IPS-20b (cell line): ENCODE data around the gene KCNA2.
A peak's percentile ranks its signal among the peaks of the same experiment; 100 is the strongest.

ENCODE experiments used
- H3K27ac ChIP-seq: one replicate; pipeline ENCODE4 v1.5.1; 2013; ENCODE audit warnings: low read length
- H3K27me3 ChIP-seq: 2 replicates; pipeline ENCODE4 v1.6.1; 2013; ENCODE audit warnings: mild to moderate bottlenecking, low read length, inconsistent platforms; ENCODE audit not compliant: insufficient read depth
- H3K36me3 ChIP-seq: 2 replicates; pipeline ENCODE4 v1.6.1; 2013; ENCODE audit warnings: low read depth, mild to moderate bottlenecking, inconsistent platforms, low read length, moderate library complexity; ENCODE audit not compliant: insufficient read depth
- H3K4me1 ChIP-seq: 2 replicates; pipeline ENCODE4 v1.6.1; 2013; ENCODE audit warnings: mild to moderate bottlenecking, control low read depth, inconsistent platforms, low read length, moderate library complexity; ENCODE audit not compliant: insufficient read depth
- H3K4me3 ChIP-seq: 2 replicates; pipeline ENCODE4 v1.5.1; 2013; ENCODE audit warnings: mild to moderate bottlenecking, low read length, inconsistent platforms
- H3K9ac ChIP-seq: 2 replicates; pipeline ENCODE4 v1.6.1; 2013; ENCODE audit warnings: low read depth, mild to moderate bottlenecking, inconsistent platforms, low read length, moderate library complexity
- H3K9me3 ChIP-seq: 2 replicates; pipeline ENCODE4 v1.6.1; 2013; ENCODE audit warnings: mild to moderate bottlenecking, low read depth, low read length, inconsistent platforms; ENCODE audit not compliant: insufficient read depth

KCNA2 gene

GRCh38 chr1:110605901-110606656, at the start of gene KCNA2:
Gene KCNA2, minus strand, starts transcription at chr1:110606358. Its CDS starts 1,576 bp downstream, at chr1:110604782.
- Histone ChIP-seq H3K9ac (no peak within 1 kb of the TSS), H3K27me3 (peaks cover 92% of the 10 kb centered on the region), H3K4me3 (peak within 1 kb of the TSS; percentile 78), H3K27ac (no peak within 1 kb of the TSS), H3K36me3 (no peaks in the 10 kb centered on the region), H3K4me1 (peaks cover 9% of the 10 kb centered on the region), H3K9me3 (no peaks in the 10 kb centered on the region)

- Histone ChIP-seq H3K27ac (no peak overlapping the region), H3K27me3 (no peaks in the 10 kb centered on the region), H3K9ac (no peak overlapping the region)
Measured at GRCh38 chr1:110650609-110651008, 44.5 kb upstream of the KCNA2 start.

GRCh38 chr1:110648417-110648816, 42.3 kb upstream of the KCNA2 start:
- Histone ChIP-seq H3K36me3 (no peaks in the 10 kb centered on the region), H3K9me3 (no peaks in the 10 kb centered on the region), H3K4me3 (no peak overlapping the region), H3K9ac (no peak overlapping the region), H3K27me3 (no peaks in the 10 kb centered on the region), H3K27ac (no peak overlapping the region), H3K4me1 (no peaks in the 10 kb centered on the region)

More at GRCh38 chr1:110650609-110651008, 44.5 kb upstream of the KCNA2 start:
- Histone ChIP-seq H3K36me3 (no peaks in the 10 kb centered on the region), H3K4me3 (no peak overlapping the region), H3K9me3 (no peaks in the 10 kb centered on the region), H3K4me1 (no peaks in the 10 kb centered on the region)

DNA sequence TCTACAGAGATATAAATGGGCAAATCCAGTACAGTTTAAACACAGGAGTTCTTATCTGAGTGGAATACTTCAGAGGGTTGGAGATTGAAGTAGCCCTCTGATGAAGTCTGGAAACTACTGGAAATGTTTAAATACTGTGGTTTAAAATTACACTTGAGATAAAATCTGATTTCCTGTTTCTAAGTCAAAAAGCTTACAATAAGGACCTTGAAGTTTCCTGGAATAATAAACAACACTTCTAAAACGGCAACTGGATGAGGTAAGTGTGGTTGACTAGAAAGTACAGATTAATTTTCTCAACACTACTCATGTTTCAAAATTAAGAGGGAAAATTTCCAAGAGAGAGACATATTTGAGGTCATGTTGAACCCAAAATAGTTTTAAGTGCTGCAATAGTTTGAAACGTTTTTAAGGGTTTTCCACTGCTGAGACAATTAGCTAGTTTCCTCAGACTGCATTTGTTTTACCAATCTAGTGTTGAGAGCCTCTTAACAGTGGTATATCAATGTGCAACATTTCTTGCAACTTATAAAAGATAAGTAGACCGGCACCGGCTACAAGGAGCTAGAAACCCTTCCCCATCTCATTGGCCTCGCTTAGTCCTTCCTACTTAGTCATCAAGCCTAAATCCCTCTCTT, 41.2 kb upstream of the KCNA2 start:
- H3K9ac ChIP-seq = no peak overlapping the region
- H3K27me3 ChIP-seq = no peaks in the 10 kb centered on the region
- no peaks in the 10 kb centered on the region for H3K36me3 ChIP-seq
- H3K4me3 ChIP-seq = no peak overlapping the region
- H3K9me3 ChIP-seq = no peaks in the 10 kb centered on the region
- H3K4me1 ChIP-seq = no peaks in the 10 kb centered on the region
- no peak overlapping the region for H3K27ac ChIP-seq

- Histone ChIP-seq H3K27me3 (no peaks in the 10 kb centered on the region), H3K4me3 (no peak overlapping the region), H3K27ac (no peak overlapping the region), H3K4me1 (no peaks in the 10 kb centered on the region), H3K9me3 (no peaks in the 10 kb centered on the region), H3K36me3 (no peaks in the 10 kb centered on the region), H3K9ac (no peak overlapping the region)
Measured at GRCh38 chr1:110645821-110646735, 39.9 kb upstream of the KCNA2 start.

DNA sequence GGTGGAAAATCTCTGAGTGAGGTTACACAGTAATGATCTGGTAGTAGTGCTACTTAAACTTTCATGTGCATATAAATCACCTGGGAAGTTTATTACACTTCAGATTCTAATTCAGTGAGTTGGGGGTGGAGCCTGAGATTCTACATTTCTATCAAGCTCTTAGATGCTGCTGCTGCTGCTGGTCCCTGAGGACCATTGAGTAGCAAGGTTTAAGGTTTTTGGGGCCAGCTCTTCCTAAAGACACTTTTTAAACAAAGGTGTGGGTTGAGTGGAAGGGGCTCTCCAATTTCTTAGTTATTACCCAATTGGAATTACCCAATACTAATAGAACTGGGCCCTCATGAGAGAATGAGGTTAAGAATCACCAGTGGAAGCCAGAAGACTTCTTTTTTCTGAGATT, 39.1 kb upstream of the KCNA2 start:
- Histone ChIP-seq H3K27ac (no peak overlapping the region), H3K36me3 (no peaks in the 10 kb centered on the region), H3K4me3 (no peak overlapping the region), H3K9ac (no peak overlapping the region), H3K27me3 (no peaks in the 10 kb centered on the region), H3K9me3 (no peaks in the 10 kb centered on the region), H3K4me1 (no peaks in the 10 kb centered on the region)

DNA sequence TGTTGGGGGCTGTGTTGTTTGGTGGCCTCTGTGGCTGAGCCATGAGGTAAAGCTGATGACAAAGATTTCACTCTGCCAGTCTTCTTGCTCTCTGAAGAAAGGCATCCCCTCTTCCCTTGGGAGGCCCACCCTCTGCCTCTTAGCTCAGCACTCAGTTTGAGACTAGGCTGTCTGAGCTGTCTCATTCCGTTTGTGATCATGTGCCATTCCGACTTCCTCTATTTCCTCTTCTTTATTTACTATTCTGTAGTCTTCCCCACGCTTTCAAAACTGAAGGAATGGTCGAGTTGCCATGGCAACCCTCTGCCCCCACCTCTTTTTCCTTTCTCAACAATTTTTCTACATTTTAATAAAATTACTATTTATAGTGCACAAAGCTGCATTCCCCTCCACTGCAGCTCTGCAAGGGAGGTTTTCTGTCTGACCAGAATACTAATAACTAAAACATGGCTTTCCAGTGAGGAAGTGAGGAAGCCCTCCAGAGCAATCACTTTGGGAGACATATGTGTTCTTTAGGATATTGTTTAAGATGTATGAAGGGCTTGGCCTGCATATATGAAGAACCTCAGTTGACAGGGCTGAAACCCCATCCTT, 37.8 kb upstream of the KCNA2 start:
- Histone ChIP-seq H3K9ac (no peak overlapping the region), H3K27me3 (no peaks in the 10 kb centered on the region), H3K9me3 (no peaks in the 10 kb centered on the region), H3K36me3 (no peaks in the 10 kb centered on the region), H3K4me3 (no peak overlapping the region), H3K27ac (no peak overlapping the region), H3K4me1 (no peaks in the 10 kb centered on the region)

GRCh38 chr1:110639724-110640386, 33.7 kb upstream of the KCNA2 start:
- Histone ChIP-seq H3K9ac (no peak overlapping the region), H3K4me1 (no peaks in the 10 kb centered on the region), H3K4me3 (no peak overlapping the region), H3K27ac (no peak overlapping the region), H3K27me3 (no peaks in the 10 kb centered on the region), H3K9me3 (no peaks in the 10 kb centered on the region), H3K36me3 (no peaks in the 10 kb centered on the region)

- Histone ChIP-seq H3K4me1 (no peaks in the 10 kb centered on the region), H3K9me3 (no peaks in the 10 kb centered on the region), H3K4me3 (no peak overlapping the region), H3K27me3 (no peaks in the 10 kb centered on the region; the same call in 1 of the 2 replicates), H3K27ac (no peak overlapping the region), H3K36me3 (no peaks in the 10 kb centered on the region), H3K9ac (no peak overlapping the region)
Measured at GRCh38 chr1:110638556-110638955, 32.4 kb upstream of the KCNA2 start.

DNA sequence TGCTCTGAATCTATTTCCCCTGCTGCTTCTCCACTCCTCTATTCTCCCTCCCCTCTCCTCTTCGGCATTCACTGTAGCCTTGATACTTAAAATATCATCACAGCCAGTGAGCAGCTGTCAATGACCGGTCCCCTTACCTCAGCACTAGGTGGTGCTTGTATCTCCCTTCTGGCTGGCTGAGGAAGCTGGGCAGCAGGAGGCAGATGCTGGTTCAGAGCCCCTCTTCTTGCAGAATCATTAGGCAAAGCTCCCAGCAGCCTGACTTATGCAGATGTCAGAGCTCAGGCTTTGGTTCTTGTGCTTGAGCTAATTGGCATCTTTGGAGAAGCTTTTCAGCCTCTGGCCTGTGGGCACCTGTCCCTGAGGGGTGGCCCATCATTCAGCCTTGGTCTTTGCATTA, 31.9 kb upstream of the KCNA2 start:
- no peaks in the 10 kb centered on the region for H3K9me3 ChIP-seq
- no peaks in the 10 kb centered on the region for H3K4me1 ChIP-seq
- H3K27me3 ChIP-seq = no peaks in the 10 kb centered on the region; the same call in 1 of the 2 replicates
- no peak overlapping the region for H3K4me3 ChIP-seq
- H3K9ac ChIP-seq = no peak overlapping the region
- no peaks in the 10 kb centered on the region for H3K36me3 ChIP-seq
- H3K27ac ChIP-seq = no peak overlapping the region

- no peaks in the 10 kb centered on the region; the same call in 1 of the 2 replicates for H3K27me3 ChIP-seq
- no peak overlapping the region for H3K4me3 ChIP-seq
- H3K27ac ChIP-seq = no peak overlapping the region
- H3K4me1 ChIP-seq = no peaks in the 10 kb centered on the region
- H3K9me3 ChIP-seq = no peaks in the 10 kb centered on the region
- H3K36me3 ChIP-seq = no peaks in the 10 kb centered on the region
- H3K9ac ChIP-seq = no peak overlapping the region
Measured at GRCh38 chr1:110637475-110637874, 31.3 kb upstream of the KCNA2 start.
